MM.1S (cell line): ENCODE results near the gene MYO9A.

Experiments
- DNase-seq: peaks from one replicate; pipeline ENCODE4 v3.0.0-alpha.2; 2015
- H2AFZ ChIP-seq: fragments of 300-600 bp; sonication (generic); 2 replicates; pipeline ENCODE4 v1.6.0; 2016; ENCODE audit warnings: antibody characterized with exemption, low read length
- H3F3A ChIP-seq: fragments of 300-600 bp; sonication (generic); 2 replicates; pipeline ENCODE4 v1.6.1; 2016; ENCODE audit warnings: mild to moderate bottlenecking, antibody characterized with exemption, low read length, moderate library complexity, mixed read lengths; ENCODE audit not compliant: insufficient read depth
- H3K27ac ChIP-seq: fragments of 300-600 bp; sonication (generic); 2 replicates; pipeline ENCODE4 v1.5.1; 2016; ENCODE audit warnings: mild to moderate bottlenecking, low read length
- H3K27me3 ChIP-seq: fragments of 300-600 bp; sonication (generic); replicated peaks from 2 replicates; pipeline ENCODE4 v1.6.0; 2016; ENCODE audit warnings: low read length; ENCODE audit not compliant: insufficient read depth
- H3K36me3 ChIP-seq: fragments of 300-600 bp; sonication (generic); replicated peaks from 2 replicates; pipeline ENCODE4 v1.6.1; 2016; ENCODE audit warnings: mild to moderate bottlenecking, low read length, mixed read lengths; ENCODE audit not compliant: insufficient read depth
- H3K4me1 ChIP-seq: fragments of 300-600 bp; sonication (generic); 2 replicates; pipeline ENCODE4 v1.6.1; 2016; ENCODE audit warnings: low read length, mixed read lengths
- H3K4me2 ChIP-seq: fragments of 300-600 bp; sonication (generic); 2 replicates; pipeline ENCODE4 v1.6.0; 2016; ENCODE audit warnings: low read depth, low read length
- H3K4me3 ChIP-seq: fragments of 300-600 bp; sonication (generic); 2 replicates; pipeline ENCODE4 v1.5.1; 2016; ENCODE audit warnings: low read length, mixed read lengths
- H3K79me2 ChIP-seq: fragments of 300-600 bp; sonication (generic); 2 replicates; pipeline ENCODE4 v1.6.1; 2016; ENCODE audit warnings: mixed run types, low read length, mixed read lengths
- H3K9ac ChIP-seq: fragments of 300-600 bp; sonication (generic); 2 replicates; pipeline ENCODE4 v1.6.1; 2016; ENCODE audit warnings: low read length, mixed read lengths
- H3K9me2 ChIP-seq: fragments of 300-600 bp; sonication (generic); replicated peaks from 2 replicates; pipeline ENCODE4 v1.6.1; 2016; ENCODE audit warnings: mild to moderate bottlenecking, low read length, mixed read lengths; ENCODE audit not compliant: insufficient read depth
- H3K9me3 ChIP-seq: fragments of 300-600 bp; sonication (generic); replicated peaks from 2 replicates; pipeline ENCODE4 v1.6.1; 2016; ENCODE audit warnings: mild to moderate bottlenecking, low read length, mixed read lengths; ENCODE audit not compliant: insufficient read depth
- H4K20me1 ChIP-seq: fragments of 300-600 bp; sonication (generic); 2 replicates; pipeline ENCODE4 v1.6.1; 2016; ENCODE audit warnings: mild to moderate bottlenecking, low read length, moderate library complexity, mixed read lengths; ENCODE audit not compliant: insufficient read depth
- EZH2 ChIP-seq: fragments of 300-600 bp; sonication (generic); optimal IDR thresholded peaks from 2 replicates; pipeline ENCODE3; 2017; ENCODE audit warnings: low read depth, mild to moderate bottlenecking, antibody characterized with exemption, low read length, mixed read lengths
- EZH2phosphoT487 ChIP-seq: fragments of 300-600 bp; sonication (generic); IDR thresholded peaks from 2 replicates; pipeline ENCODE4 v1.6.1; 2018; ENCODE audit warnings: antibody characterized with exemption, low read length
- TF ChIP-seq, protein P1 (sequence below): fragments of 300-600 bp; sonication (generic); IDR thresholded peaks from 2 replicates; pipeline ENCODE4 v1.5.1; 2016; ENCODE audit warnings: antibody characterized with exemption, low read length, mixed read lengths

MYO9A gene

DNA sequence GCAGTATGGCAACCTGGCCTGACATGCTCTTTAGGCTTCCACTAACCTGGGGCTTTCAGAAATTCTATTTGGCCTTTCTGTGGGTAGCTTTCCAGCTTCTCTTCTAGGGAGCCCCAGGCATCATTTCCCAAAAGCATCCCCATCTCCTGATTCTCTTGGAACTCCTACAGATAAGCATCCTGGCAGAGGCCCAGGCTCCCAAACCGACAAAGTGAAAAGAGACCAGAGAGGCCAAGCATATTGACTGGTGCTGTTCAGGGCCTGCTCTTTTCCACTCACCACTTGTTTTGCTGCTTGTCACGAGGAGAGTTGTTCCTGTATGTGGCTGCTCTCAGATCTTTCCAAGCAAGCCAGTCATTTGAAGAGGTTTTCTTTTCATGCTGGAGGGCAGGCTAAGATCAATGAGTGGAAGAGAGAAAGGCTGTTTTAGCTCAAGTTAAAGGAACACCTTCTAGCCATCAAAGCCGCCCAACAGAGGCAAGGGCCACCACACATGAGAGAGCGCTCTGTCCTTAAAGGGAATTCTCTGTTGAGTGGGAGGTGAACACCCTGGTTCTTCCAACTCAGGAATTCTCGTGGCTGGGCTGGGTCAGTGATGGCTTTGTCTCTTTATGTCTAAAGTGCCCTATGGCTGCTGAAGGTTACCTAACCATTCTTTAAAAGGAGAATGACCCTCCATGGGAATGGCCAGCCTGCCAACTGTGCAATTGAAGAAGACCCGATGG, 338.7 kb downstream of the MYO9A start:
- Histone ChIP-seq H3K79me2 (no peaks in the 10 kb centered on the region), H4K20me1 (no peaks in the 10 kb centered on the region), H3K4me2 (no peak overlapping the region), H3F3A (no peaks in the 10 kb centered on the region), H3K27me3 (no peaks in the 10 kb centered on the region), H2AFZ (no peak overlapping the region), H3K4me3 (no peak overlapping the region), H3K9ac (no peak overlapping the region), H3K4me1 (no peaks in the 10 kb centered on the region), H3K27ac (no peak overlapping the region), H3K9me2 (no peaks in the 10 kb centered on the region), H3K9me3 (no peaks in the 10 kb centered on the region), H3K36me3 (no peaks in the 10 kb centered on the region)
- no peak for DNase-seq
- TF ChIP-seq EZH2 (no peak), EZH2phosphoT487 (no peak)
- TF ChIP-seq, protein P1, sequence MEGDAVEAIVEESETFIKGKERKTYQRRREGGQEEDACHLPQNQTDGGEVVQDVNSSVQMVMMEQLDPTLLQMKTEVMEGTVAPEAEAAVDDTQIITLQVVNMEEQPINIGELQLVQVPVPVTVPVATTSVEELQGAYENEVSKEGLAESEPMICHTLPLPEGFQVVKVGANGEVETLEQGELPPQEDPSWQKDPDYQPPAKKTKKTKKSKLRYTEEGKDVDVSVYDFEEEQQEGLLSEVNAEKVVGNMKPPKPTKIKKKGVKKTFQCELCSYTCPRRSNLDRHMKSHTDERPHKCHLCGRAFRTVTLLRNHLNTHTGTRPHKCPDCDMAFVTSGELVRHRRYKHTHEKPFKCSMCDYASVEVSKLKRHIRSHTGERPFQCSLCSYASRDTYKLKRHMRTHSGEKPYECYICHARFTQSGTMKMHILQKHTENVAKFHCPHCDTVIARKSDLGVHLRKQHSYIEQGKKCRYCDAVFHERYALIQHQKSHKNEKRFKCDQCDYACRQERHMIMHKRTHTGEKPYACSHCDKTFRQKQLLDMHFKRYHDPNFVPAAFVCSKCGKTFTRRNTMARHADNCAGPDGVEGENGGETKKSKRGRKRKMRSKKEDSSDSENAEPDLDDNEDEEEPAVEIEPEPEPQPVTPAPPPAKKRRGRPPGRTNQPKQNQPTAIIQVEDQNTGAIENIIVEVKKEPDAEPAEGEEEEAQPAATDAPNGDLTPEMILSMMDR = no peak

GRCh38 chr15:71777216-71777943, 340.6 kb downstream of the MYO9A start:
- Histone ChIP-seq H3K4me1 (no peaks in the 10 kb centered on the region), H4K20me1 (no peaks in the 10 kb centered on the region), H3K79me2 (no peaks in the 10 kb centered on the region), H3K9me2 (no peaks in the 10 kb centered on the region), H3K27me3 (no peaks in the 10 kb centered on the region), H3K9ac (no peak overlapping the region), H3K4me2 (no peak overlapping the region), H3K36me3 (no peaks in the 10 kb centered on the region), H3K9me3 (no peaks in the 10 kb centered on the region), H3F3A (no peaks in the 10 kb centered on the region), H2AFZ (no peak overlapping the region), H3K4me3 (no peak overlapping the region), H3K27ac (no peak overlapping the region)
- DNase-seq = no peak
- TF ChIP-seq EZH2 (no peak), EZH2phosphoT487 (no peak)
- TF ChIP-seq, protein P1 = no peak

- no peaks in the 10 kb centered on the region for H3K4me1 ChIP-seq
- no peak overlapping the region for H3K27ac ChIP-seq
- no peaks in the 10 kb centered on the region for H3K9me2 ChIP-seq
- H3K36me3 ChIP-seq = no peaks in the 10 kb centered on the region
- no peaks in the 10 kb centered on the region for H3K79me2 ChIP-seq
- no peaks in the 10 kb centered on the region for H3K27me3 ChIP-seq
- H3K9ac ChIP-seq = no peak overlapping the region
- TF ChIP-seq EZH2phosphoT487 (no peak), EZH2 (no peak)
- TF ChIP-seq, protein P1 = no peak
- H3F3A ChIP-seq = no peaks in the 10 kb centered on the region
- no peaks in the 10 kb centered on the region for H4K20me1 ChIP-seq
- H2AFZ ChIP-seq = no peak overlapping the region
- no peaks in the 10 kb centered on the region for H3K9me3 ChIP-seq
- no peak overlapping the region for H3K4me2 ChIP-seq
- no peak overlapping the region for H3K4me3 ChIP-seq
- DNase-seq = no peak
These were observed 341.6 kb downstream of the MYO9A start for GRCh38 chr15:71776304-71776703.
